ENCODE results near the gene FZR1. TPM values are rescaled to one million over a fixed set of nuclear protein-coding genes. Genes with fewer than 3 reads are reported as not detected.
A peak's percentile ranks its signal among the peaks of the same experiment; 100 is the strongest.

The FZR1 gene
- total RNA-seq, 2 experiments from 2014 or later, result 61.2 to 65.3 TPM

- H3K4me1 ChIP-seq (ENCODE audit: insufficient read depth, low read length, poor library complexity, severe bottlenecking), result peaks cover 47% of the 10 kb centered on the region
- H2AFZ ChIP-seq (ENCODE audit: low read length), result peak overlapping the region; percentile 82; the same call in 1 of the 2 replicates
- no peaks in the 10 kb centered on the region for H3K36me3 ChIP-seq (ENCODE audit: insufficient read depth, low read length)
- H3K79me2 ChIP-seq (ENCODE audit: insufficient read depth, low read depth, low read length), result no peaks in the 10 kb centered on the region
- no peaks in the 10 kb centered on the region for H3K9me3 ChIP-seq (ENCODE audit: low read length)
- H3K9me2 ChIP-seq (ENCODE audit: insufficient read depth, low read length), result no peaks in the 10 kb centered on the region
- H3K4me2 ChIP-seq (ENCODE audit: low read length), result peak overlapping the region; percentile 92
- intact Hi-C loops (cut with micrococcal nuclease; ENCODE audit: unreplicated experiment), result no loop called here
- H3K27ac ChIP-seq (ENCODE audit: low read depth, low read length, poor library complexity, severe bottlenecking), result peak overlapping the region; percentile 84
- peak; percentile 69 for DNase-seq (ENCODE audit: low spot score)
- CTCF ChIA-PET (ENCODE audit: unreplicated experiment), result interaction anchor here (0.5 to 0.6 kb wide), 2 partner anchors 8 to 218 kb away, joined by 3 to 5 read pairs; no protein-coding TSS in a partner anchor
- peak overlapping the region; percentile 65 for H3K4me3 ChIP-seq (ENCODE audit: low read depth, low read length, poor library complexity, severe bottlenecking)
- TF ChIP-seq, protein P1, sequence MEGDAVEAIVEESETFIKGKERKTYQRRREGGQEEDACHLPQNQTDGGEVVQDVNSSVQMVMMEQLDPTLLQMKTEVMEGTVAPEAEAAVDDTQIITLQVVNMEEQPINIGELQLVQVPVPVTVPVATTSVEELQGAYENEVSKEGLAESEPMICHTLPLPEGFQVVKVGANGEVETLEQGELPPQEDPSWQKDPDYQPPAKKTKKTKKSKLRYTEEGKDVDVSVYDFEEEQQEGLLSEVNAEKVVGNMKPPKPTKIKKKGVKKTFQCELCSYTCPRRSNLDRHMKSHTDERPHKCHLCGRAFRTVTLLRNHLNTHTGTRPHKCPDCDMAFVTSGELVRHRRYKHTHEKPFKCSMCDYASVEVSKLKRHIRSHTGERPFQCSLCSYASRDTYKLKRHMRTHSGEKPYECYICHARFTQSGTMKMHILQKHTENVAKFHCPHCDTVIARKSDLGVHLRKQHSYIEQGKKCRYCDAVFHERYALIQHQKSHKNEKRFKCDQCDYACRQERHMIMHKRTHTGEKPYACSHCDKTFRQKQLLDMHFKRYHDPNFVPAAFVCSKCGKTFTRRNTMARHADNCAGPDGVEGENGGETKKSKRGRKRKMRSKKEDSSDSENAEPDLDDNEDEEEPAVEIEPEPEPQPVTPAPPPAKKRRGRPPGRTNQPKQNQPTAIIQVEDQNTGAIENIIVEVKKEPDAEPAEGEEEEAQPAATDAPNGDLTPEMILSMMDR (conservative IDR thresholded peaks at IDR 0.05; ENCODE audit: low read length), result no peak
- TF ChIP-seq EZH2phosphoT487 (IDR thresholded peaks at IDR 0.05; ENCODE audit: borderline replicate concordance, low read depth, low read length), result no peak
- BruUV-seq (replicated peaks), result no TSS peak
- H4K20me1 ChIP-seq (ENCODE audit: insufficient read depth, low read length), result no peaks in the 10 kb centered on the region
- POLR2A ChIA-PET, result interaction anchor here (0.6 to 2.1 kb wide), 7 partner anchors 14 to 555 kb away, joined by 3 to 6 read pairs (median 4); no protein-coding TSS in a partner anchor
Observed at GRCh38 chr19:3478409-3479176, 27.5 kb upstream of the FZR1 start.

DNA sequence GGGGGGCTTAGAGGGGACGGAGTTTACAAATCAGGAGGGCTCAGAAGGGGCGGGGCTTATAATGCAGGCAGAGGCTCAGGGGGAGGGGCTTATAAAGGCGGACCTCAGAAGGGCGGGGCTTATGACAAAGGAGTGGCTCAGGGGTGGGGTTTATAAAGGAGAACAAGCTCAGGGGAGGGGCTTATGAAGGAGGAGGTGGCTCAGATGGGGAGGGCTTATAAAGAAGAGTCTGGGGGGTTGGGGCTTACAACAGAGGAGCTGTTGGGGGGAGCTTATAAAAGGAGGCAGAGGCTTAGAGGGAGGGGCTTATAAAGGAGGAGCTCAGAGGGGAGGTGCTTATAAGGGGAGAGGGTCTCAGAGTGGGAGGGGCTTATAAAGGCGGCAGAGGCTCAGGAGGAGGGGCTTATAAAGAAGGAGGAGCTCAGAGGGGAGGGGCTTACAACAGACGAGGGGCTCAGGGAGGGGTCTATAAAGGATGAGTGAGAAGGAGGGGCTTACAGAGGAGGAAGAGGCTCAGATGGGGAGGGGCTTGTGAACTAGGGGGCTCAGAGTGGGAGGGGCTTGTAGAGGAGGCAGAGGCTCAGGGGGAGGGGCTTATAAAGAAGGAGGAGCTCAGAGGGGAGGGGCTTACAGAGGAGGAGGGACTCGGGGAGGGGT lies 26.8 kb upstream of the FZR1 start:
- H3K27ac ChIP-seq (ENCODE audit: low read depth, low read length, poor library complexity, severe bottlenecking), result peak overlapping the region; percentile 84
- H3K9me3 ChIP-seq (ENCODE audit: low read length), result no peaks in the 10 kb centered on the region
- no peaks in the 10 kb centered on the region for H3K9me2 ChIP-seq (ENCODE audit: insufficient read depth, low read length)
- H3K4me2 ChIP-seq (ENCODE audit: low read length), result peak overlapping the region; percentile 92
- CTCF ChIA-PET (ENCODE audit: unreplicated experiment), result interaction anchor here (0.5 to 0.8 kb wide), 5 partner anchors 8 to 628 kb away, joined by 3 to 6 read pairs (median 3); no protein-coding TSS in a partner anchor
- H3K4me3 ChIP-seq (ENCODE audit: low read depth, low read length, poor library complexity, severe bottlenecking), result peak overlapping the region; percentile 65
- peaks cover 47% of the 10 kb centered on the region for H3K4me1 ChIP-seq (ENCODE audit: insufficient read depth, low read length, poor library complexity, severe bottlenecking)
- POLR2A ChIA-PET, result interaction anchor here (0.6 to 2.1 kb wide), 13 partner anchors 13 to 861 kb away, joined by 3 to 6 read pairs (median 4); no protein-coding TSS in a partner anchor
- peak overlapping the region; percentile 82; the same call in 1 of the 2 replicates for H2AFZ ChIP-seq (ENCODE audit: low read length)
- peak; percentile 96 for DNase-seq (ENCODE audit: low spot score)
- intact Hi-C loops (cut with micrococcal nuclease; ENCODE audit: unreplicated experiment), result no loop called here
- TF ChIP-seq EZH2phosphoT487 (IDR thresholded peaks at IDR 0.05; ENCODE audit: borderline replicate concordance, low read depth, low read length), result no peak
- TF ChIP-seq, protein P1 (conservative IDR thresholded peaks at IDR 0.05; ENCODE audit: low read length), result no peak
- no peaks in the 10 kb centered on the region for H3K79me2 ChIP-seq (ENCODE audit: insufficient read depth, low read depth, low read length)
- BruUV-seq (replicated peaks), result no TSS peak
- no peaks in the 10 kb centered on the region for H3K36me3 ChIP-seq (ENCODE audit: insufficient read depth, low read length)
- H4K20me1 ChIP-seq (ENCODE audit: insufficient read depth, low read length), result no peaks in the 10 kb centered on the region

Measured in OCI-LY7 (cell line).